ENCODE results near the gene PGLYRP3. TPM values are rescaled to one million over a fixed set of nuclear protein-coding genes. Genes with fewer than 3 reads are reported as not detected.

The PGLYRP3 gene
- total RNA-seq, 1 donor from 2014 or later, result not detected

DNA sequence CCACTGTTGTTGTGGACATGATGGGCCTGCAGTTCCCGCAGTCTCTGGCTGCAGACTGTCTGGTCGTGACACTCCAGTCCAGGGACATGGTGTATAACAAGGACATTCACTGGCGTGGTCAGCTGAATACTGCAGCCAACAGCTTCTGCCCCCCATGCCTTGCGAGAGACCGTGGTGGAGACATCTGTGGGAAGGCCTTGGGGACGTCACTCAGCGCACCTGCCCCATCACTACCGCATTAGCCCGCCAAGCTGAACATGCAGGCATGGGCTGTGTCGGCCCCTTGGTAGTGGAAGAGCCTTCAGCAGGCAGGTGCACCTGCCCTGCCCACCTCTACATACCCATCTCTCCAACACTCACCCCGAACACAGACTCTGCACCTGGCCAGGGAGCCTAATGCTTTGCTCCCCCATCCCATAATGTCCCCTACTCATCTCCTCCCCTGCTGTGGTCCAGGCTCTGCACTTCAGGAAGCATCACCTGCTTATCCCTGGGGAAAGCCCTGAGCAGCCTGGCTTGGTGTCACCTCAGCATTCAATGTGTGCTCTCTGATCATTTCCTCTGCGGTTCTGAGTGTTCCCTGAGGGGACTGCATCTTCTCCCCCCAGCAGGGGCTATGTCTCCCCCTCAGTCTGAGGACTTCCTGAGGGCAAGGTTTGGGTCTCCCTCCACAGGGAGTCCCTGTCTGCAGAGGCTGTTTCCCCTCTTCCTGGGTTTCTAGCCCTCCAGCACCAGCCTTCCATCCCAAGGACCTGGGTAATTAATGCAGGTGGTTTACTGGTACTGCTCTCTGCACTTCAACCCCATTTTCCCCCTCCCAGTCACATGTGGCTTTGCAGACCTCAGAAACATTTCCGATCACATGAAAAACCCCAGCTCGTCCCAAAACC is 32.7 kb upstream of the PGLYRP3 start:
- no peak for DNase-seq
- intact Hi-C loops (cut with micrococcal nuclease), result no loop called here
- H3K9me3 ChIP-seq (replicated peaks), result no peaks in the 10 kb centered on the region
- no peak overlapping the region for H3K4me3 ChIP-seq
- H3K36me3 ChIP-seq, result no peaks in the 10 kb centered on the region
- TF ChIP-seq, protein P1, sequence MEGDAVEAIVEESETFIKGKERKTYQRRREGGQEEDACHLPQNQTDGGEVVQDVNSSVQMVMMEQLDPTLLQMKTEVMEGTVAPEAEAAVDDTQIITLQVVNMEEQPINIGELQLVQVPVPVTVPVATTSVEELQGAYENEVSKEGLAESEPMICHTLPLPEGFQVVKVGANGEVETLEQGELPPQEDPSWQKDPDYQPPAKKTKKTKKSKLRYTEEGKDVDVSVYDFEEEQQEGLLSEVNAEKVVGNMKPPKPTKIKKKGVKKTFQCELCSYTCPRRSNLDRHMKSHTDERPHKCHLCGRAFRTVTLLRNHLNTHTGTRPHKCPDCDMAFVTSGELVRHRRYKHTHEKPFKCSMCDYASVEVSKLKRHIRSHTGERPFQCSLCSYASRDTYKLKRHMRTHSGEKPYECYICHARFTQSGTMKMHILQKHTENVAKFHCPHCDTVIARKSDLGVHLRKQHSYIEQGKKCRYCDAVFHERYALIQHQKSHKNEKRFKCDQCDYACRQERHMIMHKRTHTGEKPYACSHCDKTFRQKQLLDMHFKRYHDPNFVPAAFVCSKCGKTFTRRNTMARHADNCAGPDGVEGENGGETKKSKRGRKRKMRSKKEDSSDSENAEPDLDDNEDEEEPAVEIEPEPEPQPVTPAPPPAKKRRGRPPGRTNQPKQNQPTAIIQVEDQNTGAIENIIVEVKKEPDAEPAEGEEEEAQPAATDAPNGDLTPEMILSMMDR (IDR thresholded peaks at IDR 0.05; ENCODE audit: borderline replicate concordance), result no peak
- no peaks in the 10 kb centered on the region for H3K4me1 ChIP-seq
- no peak overlapping the region for H3K27ac ChIP-seq (replicated peaks)
- peaks cover 73% of the 10 kb centered on the region for H3K27me3 ChIP-seq (ENCODE audit: low read depth)

DNA sequence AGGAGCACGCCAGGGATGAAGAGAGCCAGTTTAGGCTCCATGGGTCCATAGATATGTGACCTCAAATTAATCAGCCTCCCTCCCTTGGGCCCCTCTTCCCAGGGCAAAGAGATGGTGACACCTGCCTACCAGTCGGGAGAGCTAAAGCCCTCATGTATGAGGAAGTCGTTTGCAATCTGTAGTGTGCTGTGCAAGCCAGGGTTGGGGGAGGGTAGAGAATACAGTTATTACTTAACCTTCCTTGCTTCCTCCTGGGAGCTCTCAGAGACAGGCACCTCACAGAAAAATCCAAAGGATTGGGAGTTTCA is 31.9 kb upstream of the PGLYRP3 start:
- Histone ChIP-seq H3K27ac (replicated peaks) (no peak overlapping the region), H3K27me3 (ENCODE audit: low read depth) (peaks cover 74% of the 10 kb centered on the region), H3K4me1 (no peaks in the 10 kb centered on the region), H3K4me3 (no peak overlapping the region), H3K36me3 (no peaks in the 10 kb centered on the region), H3K9me3 (replicated peaks) (no peaks in the 10 kb centered on the region)
- DNase-seq, result no peak
- TF ChIP-seq, protein P1 (IDR thresholded peaks at IDR 0.05; ENCODE audit: borderline replicate concordance), result no peak
- intact Hi-C loops (cut with micrococcal nuclease), result no loop called here

DNA sequence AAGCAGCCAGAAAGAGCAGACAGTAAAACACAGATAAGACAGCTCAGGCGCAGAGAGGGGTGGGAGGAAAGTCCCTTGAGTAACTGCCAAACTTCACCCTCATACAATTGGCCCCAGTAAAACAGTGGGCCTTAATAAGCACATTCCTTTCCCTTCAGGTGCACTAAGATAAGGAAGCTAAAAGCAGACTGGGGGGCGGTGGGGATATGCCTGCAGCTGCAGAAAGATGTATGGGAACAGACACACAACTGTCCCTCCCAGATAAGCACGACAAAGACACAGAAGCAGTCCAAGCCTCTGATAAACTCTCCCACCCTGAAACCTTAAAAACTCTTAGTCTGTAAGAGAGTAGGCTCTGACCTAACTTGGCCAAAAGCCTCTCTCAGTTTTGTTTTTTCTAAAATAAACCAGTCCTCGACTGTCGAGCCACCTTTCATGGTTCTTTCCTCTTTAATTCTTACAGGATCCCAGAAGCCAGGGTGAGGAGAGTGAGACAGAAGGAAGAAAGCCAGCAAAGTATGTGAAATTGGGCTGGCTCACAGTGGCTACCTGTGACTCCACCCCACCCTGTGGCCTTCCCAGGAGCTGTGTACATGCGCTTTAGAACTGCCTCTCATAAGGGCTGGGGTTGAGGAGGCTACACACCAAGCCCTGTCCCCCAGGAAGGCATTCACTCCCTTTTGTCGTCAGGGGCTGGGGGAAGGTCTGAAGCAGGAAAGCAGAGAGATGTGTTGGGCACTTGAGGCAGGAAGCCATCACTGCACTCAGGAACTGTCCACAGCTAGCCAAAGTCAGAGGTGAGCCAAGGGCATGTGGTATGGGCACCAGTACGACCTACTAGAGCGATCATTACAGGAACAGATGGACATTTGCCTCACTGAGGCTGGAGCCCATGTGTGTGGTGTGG is 31.3 kb upstream of the PGLYRP3 start:
- peaks cover 74% of the 10 kb centered on the region for H3K27me3 ChIP-seq (ENCODE audit: low read depth)
- H3K36me3 ChIP-seq, result no peaks in the 10 kb centered on the region
- no peaks in the 10 kb centered on the region for H3K4me1 ChIP-seq
- intact Hi-C loops (cut with micrococcal nuclease), result no loop called here
- TF ChIP-seq, protein P1 (IDR thresholded peaks at IDR 0.05; ENCODE audit: borderline replicate concordance), result no peak
- DNase-seq, result no peak
- H3K9me3 ChIP-seq (replicated peaks), result no peaks in the 10 kb centered on the region
- no peak overlapping the region for H3K4me3 ChIP-seq
- no peak overlapping the region for H3K27ac ChIP-seq (replicated peaks)

DNA sequence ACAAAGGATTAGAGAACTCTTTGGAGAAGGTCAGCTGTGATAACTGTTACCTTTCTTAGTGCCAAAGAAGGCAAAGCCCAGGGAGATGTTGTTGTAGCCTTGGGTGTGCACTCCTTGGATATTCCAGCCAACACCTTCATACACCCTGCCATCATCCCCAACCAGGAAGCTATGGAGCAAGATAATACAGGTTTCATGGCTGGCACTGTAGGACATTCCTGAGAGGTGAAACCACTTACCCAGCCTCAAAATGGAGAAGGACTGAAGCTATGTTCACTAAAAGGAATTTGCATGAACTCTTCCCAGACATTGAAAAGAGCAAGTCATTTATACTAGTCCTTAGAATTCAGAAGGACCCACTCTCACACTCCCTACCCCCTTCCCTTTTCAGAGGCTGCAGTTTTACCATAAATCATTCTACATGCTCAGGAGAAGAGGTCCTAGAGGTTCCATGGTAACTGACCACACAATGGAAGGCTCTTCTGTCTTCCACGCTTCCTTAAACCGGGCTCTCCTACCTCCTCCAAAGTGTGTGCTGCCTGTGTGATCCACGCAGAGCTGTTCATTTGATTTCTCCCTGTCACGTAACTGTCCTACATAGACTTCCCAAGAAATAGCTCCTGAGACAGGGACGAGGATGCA is 30.4 kb upstream of the PGLYRP3 start:
- intact Hi-C loops (cut with micrococcal nuclease), result no loop called here
- Histone ChIP-seq H3K27ac (replicated peaks) (no peak overlapping the region), H3K4me1 (no peaks in the 10 kb centered on the region), H3K9me3 (replicated peaks) (no peaks in the 10 kb centered on the region), H3K27me3 (ENCODE audit: low read depth) (peaks cover 74% of the 10 kb centered on the region), H3K4me3 (no peak overlapping the region), H3K36me3 (no peaks in the 10 kb centered on the region)
- DNase-seq, result no peak
- TF ChIP-seq, protein P1 (IDR thresholded peaks at IDR 0.05; ENCODE audit: borderline replicate concordance), result no peak

DNA sequence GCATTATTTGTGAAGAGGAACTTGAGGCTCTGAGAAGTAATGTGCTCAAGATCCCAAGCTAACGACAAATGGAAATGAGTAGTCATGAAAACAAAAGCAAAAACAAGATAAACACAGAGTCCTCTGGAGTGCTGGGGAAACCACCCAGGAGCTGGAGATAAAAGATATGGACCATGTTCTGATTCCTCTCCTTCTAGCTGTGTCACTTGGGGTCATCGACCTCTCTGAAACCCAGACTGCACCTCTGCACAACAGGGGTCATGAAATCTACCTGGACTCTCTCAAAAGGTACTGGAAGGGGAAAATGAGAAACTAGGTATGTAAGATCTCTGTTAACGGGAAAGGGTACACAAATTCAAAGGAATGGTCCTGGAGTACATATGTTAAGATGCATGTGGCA is 29.4 kb upstream of the PGLYRP3 start:
- Histone ChIP-seq H3K27me3 (ENCODE audit: low read depth) (peaks cover 71% of the 10 kb centered on the region), H3K4me3 (no peak overlapping the region), H3K4me1 (no peaks in the 10 kb centered on the region), H3K27ac (replicated peaks) (no peak overlapping the region), H3K36me3 (no peaks in the 10 kb centered on the region), H3K9me3 (replicated peaks) (no peaks in the 10 kb centered on the region)
- TF ChIP-seq, protein P1 (IDR thresholded peaks at IDR 0.05; ENCODE audit: borderline replicate concordance), result no peak
- no peak for DNase-seq
- intact Hi-C loops (cut with micrococcal nuclease), result no loop called here

Measured in left ventricle myocardium inferior (tissue), 1 donor.